HG03439 (cell line): Measurements from ENCODE around the gene ITGB5.
A peak's percentile ranks its signal among the peaks of the same experiment; 100 is the strongest.
"Not testable (repeated sequence)": the region's sequence is repeated elsewhere in the genome, so short reads cannot be mapped to it uniquely, and the experiment has no call there.

ENCODE experiments used
- ATAC-seq: cut with Tn5 transposase; IDR thresholded peaks from one replicate; pipeline ENCODE4 v1.9.1; 2021; ENCODE audit warnings: mild to moderate bottlenecking, moderate library complexity; ENCODE audit not compliant: unreplicated experiment

ITGB5 gene

GRCh38 chr3:124759666-124760401 lies 127.3 kb downstream of the ITGB5 start:
- no peak for ATAC-seq

GRCh38 chr3:124758851-124759635 lies 128.1 kb downstream of the ITGB5 start:
- no peak for ATAC-seq

GRCh38 chr3:124757926-124758325 lies 129.2 kb downstream of the ITGB5 start:
- ATAC-seq = not testable (repeated sequence)

GRCh38 chr3:124752051-124752450 lies 135.1 kb downstream of the ITGB5 start:
- no peak for ATAC-seq

- ATAC-seq = no peak
These were observed 135.7 kb downstream of the ITGB5 start for GRCh38 chr3:124751501-124751900.

- not testable (repeated sequence) for ATAC-seq
These were observed 137.3 kb downstream of the ITGB5 start for GRCh38 chr3:124749877-124750276.

GRCh38 chr3:124748560-124749198 lies 138.5 kb downstream of the ITGB5 start:
- ATAC-seq = no peak

GRCh38 chr3:124747111-124747981 lies 139.8 kb downstream of the ITGB5 start:
- no peak for ATAC-seq

GRCh38 chr3:124745756-124746155 lies 141.4 kb downstream of the ITGB5 start:
- no peak for ATAC-seq

GRCh38 chr3:124741027-124741426 lies 146.1 kb downstream of the ITGB5 start:
- no peak for ATAC-seq

- ATAC-seq = no peak
These were observed 155.4 kb downstream of the ITGB5 start for GRCh38 chr3:124731760-124732159.

- ATAC-seq = no peak
These were observed 156.2 kb downstream of the ITGB5 start for GRCh38 chr3:124730941-124731297.

GRCh38 chr3:124730129-124730940 lies 156.8 kb downstream of the ITGB5 start, which contains the start of gene UMPS:
UMPS (plus strand) TSS chr3:124730452; CDS start chr3:124730472, 20 bp downstream.
- peak; percentile 89 for ATAC-seq

- no peak for ATAC-seq
These were observed 164.6 kb downstream of the ITGB5 start for GRCh38 chr3:124722589-124722988.

GRCh38 chr3:124714223-124714853 lies 172.8 kb downstream of the ITGB5 start:
- ATAC-seq = no peak
